Gastrocnemius medialis (tissue), 4 donors: Measurements from ENCODE around the gene HPCA. TPM values are rescaled to one million over a fixed set of nuclear protein-coding genes. Genes with fewer than 3 reads are reported as not detected.

Source experiments
- ATAC-seq, 2 donors: fragments of 150-250 bp; one replicate each; pipeline ENCODE4 v1.9.1; 2016
- DNase-seq, 2 donors: peaks; one replicate each; pipeline ENCODE4 v3.0.0-alpha.2; 2019
- H3K27ac ChIP-seq, 4 donors: fragments of 200-600 bp; sonication (generic); 1 replicate in 1 of 4; 2 replicates in 3 of 4; pipeline ENCODE4 v1.5.1; 2016 to 2018; ENCODE audit warnings: mild to moderate bottlenecking in 2 of 4, moderate library complexity in 1 of 4
- H3K27me3 ChIP-seq, 3 donors: fragments of 200-600 bp; sonication (generic) in 2 of 3; 1 replicate in 1 of 3; 2 replicates in 2 of 3; pipeline versions ENCODE4 v1.5.1 to v1.6.0; 2016 to 2019; ENCODE audit warnings: mild to moderate bottlenecking in 1 of 3, moderate library complexity in 1 of 3
- H3K36me3 ChIP-seq, 2 donors: fragments of 200-600 bp; sonication (generic) in 1 of 2; one replicate each; pipeline ENCODE4 v1.5.1; 2017 to 2018
- H3K4me1 ChIP-seq, 2 donors: fragments of 200-600 bp; sonication (generic) in 1 of 2; one replicate each; pipeline ENCODE4 v1.5.1; 2016 to 2017; ENCODE audit warnings: mild to moderate bottlenecking in 2 of 2
- H3K4me3 ChIP-seq, 4 donors: fragments of 200-600 bp; sonication (generic) in 3 of 4; 1 replicate in 1 of 4; 2 replicates in 3 of 4; pipeline ENCODE4 v1.5.1; 2016 to 2019; ENCODE audit warnings: mild to moderate bottlenecking in 2 of 4
- H3K9me3 ChIP-seq, 3 donors: fragments of 200-600 bp; sonication (generic) in 2 of 3; 1 replicate in 1 of 3; 2 replicates in 2 of 3; pipeline ENCODE4 v1.5.1; 2016 to 2019
- CTCF ChIP-seq, 5 experiments: fragments of 450-650 bp in 3 of 5; fragments of 200-600 bp in 2 of 5; sonication (generic) in 2 of 5; IDR thresholded peaks in 4 of 5; conservative IDR thresholded peaks in 1 of 5; 1 replicate in 4 of 5; 2 replicates in 1 of 5; pipeline ENCODE4 v1.5.1; 2016 to 2019; ENCODE audit warnings: antibody characterized with exemption in 5 of 5, mild to moderate bottlenecking in 3 of 5, moderate library complexity in 3 of 5
- POLR2A ChIP-seq, 2 donors: fragments of 450-650 bp; IDR thresholded peaks; one replicate each; pipeline ENCODE4 v1.6.1; 2017; ENCODE audit warnings: antibody characterized with exemption in 2 of 2, mild to moderate bottlenecking in 2 of 2, moderate library complexity in 2 of 2
- in situ Hi-C, 4 donors: fragments of 200-750 bp; cut with MboI; loops; one replicate each; pipeline versions ENCODE4 v1.15.0 to v1.8.0; 2017; ENCODE audit warnings: low sequenced_read_pairs in 4 of 4
- intact Hi-C: fragments of 100-400 bp; cut with DNase I; formaldehyde crosslinking; loops from one replicate; pipeline ENCODE4 v1.15.1; 2023; ENCODE audit warnings: low total_unique reads
- total RNA-seq, 4 donors: library from RNA; depleted of rRNA; stranded (reverse); fragments of >200 nt; gene quantifications; one replicate each; pipeline versions ENCODE4 v1.1.0 to v1.2.3, GENCODE V29; 2016

Gene HPCA
- total RNA-seq, 4 donors from 2014 or later, result not detected

GRCh38 chr1:32927441-32927840 lies 41.1 kb downstream of the HPCA start:
- Histone ChIP-seq H3K27me3 (peaks cover 0 to 21% (median 6%) of the 10 kb centered on the region in 3 donors), H3K4me1 (no peaks in the 10 kb centered on the region), H3K9me3 (no peaks in the 10 kb centered on the region), H3K4me3 (no peak overlapping the region), H3K36me3 (no peaks in the 10 kb centered on the region), H3K27ac (no peak overlapping the region)
- TF ChIP-seq CTCF (IDR thresholded peaks at IDR 0.05 in 4 of 5, conservative IDR thresholded peaks at IDR 0.05 in 1 of 5), result no peak
- TF ChIP-seq POLR2A (IDR thresholded peaks at IDR 0.05), result no peak
- intact Hi-C loops, result no loop called here
- DNase-seq (no peak), ATAC-seq (no peak)
- in situ Hi-C loops, result loop anchor here in 1 of 4 donors (10.0 kb wide), 1 partner anchor 147 kb away; no protein-coding TSS in a partner anchor

- Histone ChIP-seq H3K4me3 (no peak overlapping the region), H3K27me3 (peaks cover 0 to 21% (median 6%) of the 10 kb centered on the region in 3 donors), H3K36me3 (no peaks in the 10 kb centered on the region), H3K4me1 (no peaks in the 10 kb centered on the region), H3K27ac (no peak overlapping the region), H3K9me3 (no peaks in the 10 kb centered on the region)
- intact Hi-C loops, result no loop called here
- DNase-seq, result no peak
- TF ChIP-seq CTCF (IDR thresholded peaks at IDR 0.05 in 4 of 5, conservative IDR thresholded peaks at IDR 0.05 in 1 of 5) (no peak), POLR2A (IDR thresholded peaks at IDR 0.05) (no peak)
- in situ Hi-C loops, result loop anchor here in 1 of 4 donors (10.0 kb wide), 1 partner anchor 147 kb away; no protein-coding TSS in a partner anchor
- no peak for ATAC-seq
Measured at GRCh38 chr1:32928285-32928684, 42.0 kb downstream of the HPCA start.

GRCh38 chr1:32928715-32929114 lies 42.4 kb downstream of the HPCA start:
- Histone ChIP-seq H3K27me3 (peaks cover 0 to 21% (median 6%) of the 10 kb centered on the region in 3 donors), H3K36me3 (no peaks in the 10 kb centered on the region), H3K27ac (no peak overlapping the region), H3K4me1 (no peaks in the 10 kb centered on the region), H3K4me3 (no peak overlapping the region), H3K9me3 (no peaks in the 10 kb centered on the region)
- no peak for TF ChIP-seq POLR2A (IDR thresholded peaks at IDR 0.05)
- no peak for TF ChIP-seq CTCF (IDR thresholded peaks at IDR 0.05 in 4 of 5, conservative IDR thresholded peaks at IDR 0.05 in 1 of 5)
- ATAC-seq (no peak), DNase-seq (no peak)
- in situ Hi-C loops, result loop anchor here in 1 of 4 donors (10.0 kb wide), 1 partner anchor 146 kb away; no protein-coding TSS in a partner anchor
- intact Hi-C loops, result no loop called here

GRCh38 chr1:32929366-32929765 lies 43.1 kb downstream of the HPCA start:
- TF ChIP-seq CTCF (IDR thresholded peaks at IDR 0.05 in 4 of 5, conservative IDR thresholded peaks at IDR 0.05 in 1 of 5) (no peak), POLR2A (IDR thresholded peaks at IDR 0.05) (no peak)
- Histone ChIP-seq H3K27me3 (peaks cover 0 to 17% (median 6%) of the 10 kb centered on the region in 3 donors), H3K36me3 (no peaks in the 10 kb centered on the region), H3K4me3 (no peak overlapping the region), H3K9me3 (no peaks in the 10 kb centered on the region), H3K4me1 (no peaks in the 10 kb centered on the region), H3K27ac (no peak overlapping the region)
- intact Hi-C loops, result no loop called here
- no peak for ATAC-seq
- in situ Hi-C loops, result loop anchor here in 1 of 4 donors (10.0 kb wide), 1 partner anchor 145 kb away; no protein-coding TSS in a partner anchor
- DNase-seq, result no peak

GRCh38 chr1:32931760-32932159 lies 45.5 kb downstream of the HPCA start:
- Histone ChIP-seq H3K27me3 (peaks cover 0 to 3% (median 0%) of the 10 kb centered on the region in 3 donors), H3K4me3 (no peak overlapping the region), H3K9me3 (no peaks in the 10 kb centered on the region), H3K36me3 (peaks cover 0 to 14% of the 10 kb centered on the region in 2 donors), H3K4me1 (no peaks in the 10 kb centered on the region), H3K27ac (no peak overlapping the region)
- no peak for DNase-seq
- intact Hi-C loops, result no loop called here
- ATAC-seq, result no peak
- TF ChIP-seq CTCF (IDR thresholded peaks at IDR 0.05 in 4 of 5, conservative IDR thresholded peaks at IDR 0.05 in 1 of 5) (no peak), POLR2A (IDR thresholded peaks at IDR 0.05) (no peak)
- in situ Hi-C loops, result loop anchor here in 2 of 4 donors (10.0 kb wide), 4 partner anchors 73 to 153 kb away; partner anchors contain the start of gene AZIN2 (in 1 of the 2)
